Fibroblast of pulmonary artery (primary cell): ENCODE results near the gene HAS3.
"Not testable (repeated sequence)": the region's sequence is repeated elsewhere in the genome, so short reads cannot be mapped to it uniquely, and the experiment has no call there.

Experiments used
- DNase-seq: peaks from one replicate; pipeline ENCODE4 v3.0.0-alpha.2; 2010; ENCODE audit warnings: low read depth
- H3K4me3 ChIP-seq: replicated peaks from 2 replicates; pipeline ENCODE4 v1.5.1; 2011; ENCODE audit warnings: low read depth, mild to moderate bottlenecking, control low read depth, low read length, moderate library complexity
- TF ChIP-seq, protein P1 (sequence below): IDR thresholded peaks from 2 replicates; pipeline ENCODE4 v1.5.1; 2011; ENCODE audit warnings: mild to moderate bottlenecking, control low read depth, low read length, inconsistent platforms; ENCODE audit errors: missing control alignments

The HAS3 gene

DNA sequence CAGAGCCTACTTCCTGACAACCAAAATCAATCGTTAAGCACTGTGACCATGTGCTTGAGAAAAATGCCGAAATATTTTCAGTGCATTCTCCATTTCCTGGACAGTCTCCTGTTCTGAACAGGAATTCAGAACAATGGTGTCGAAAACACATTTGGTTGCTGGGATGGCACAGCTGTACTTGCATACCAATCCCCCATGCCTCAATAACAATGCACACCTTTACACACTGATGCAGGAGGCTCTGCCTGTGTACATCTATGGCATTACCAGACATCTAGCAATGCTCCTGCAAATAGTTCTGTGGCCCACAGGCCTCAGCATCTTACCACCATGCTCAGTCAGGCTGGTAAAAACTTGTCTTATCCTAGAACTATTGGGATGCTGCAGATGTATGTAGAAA, 20.8 kb downstream of the HAS3 start:
- TF ChIP-seq, protein P1, sequence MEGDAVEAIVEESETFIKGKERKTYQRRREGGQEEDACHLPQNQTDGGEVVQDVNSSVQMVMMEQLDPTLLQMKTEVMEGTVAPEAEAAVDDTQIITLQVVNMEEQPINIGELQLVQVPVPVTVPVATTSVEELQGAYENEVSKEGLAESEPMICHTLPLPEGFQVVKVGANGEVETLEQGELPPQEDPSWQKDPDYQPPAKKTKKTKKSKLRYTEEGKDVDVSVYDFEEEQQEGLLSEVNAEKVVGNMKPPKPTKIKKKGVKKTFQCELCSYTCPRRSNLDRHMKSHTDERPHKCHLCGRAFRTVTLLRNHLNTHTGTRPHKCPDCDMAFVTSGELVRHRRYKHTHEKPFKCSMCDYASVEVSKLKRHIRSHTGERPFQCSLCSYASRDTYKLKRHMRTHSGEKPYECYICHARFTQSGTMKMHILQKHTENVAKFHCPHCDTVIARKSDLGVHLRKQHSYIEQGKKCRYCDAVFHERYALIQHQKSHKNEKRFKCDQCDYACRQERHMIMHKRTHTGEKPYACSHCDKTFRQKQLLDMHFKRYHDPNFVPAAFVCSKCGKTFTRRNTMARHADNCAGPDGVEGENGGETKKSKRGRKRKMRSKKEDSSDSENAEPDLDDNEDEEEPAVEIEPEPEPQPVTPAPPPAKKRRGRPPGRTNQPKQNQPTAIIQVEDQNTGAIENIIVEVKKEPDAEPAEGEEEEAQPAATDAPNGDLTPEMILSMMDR, result no peak
- H3K4me3 ChIP-seq, result no peak overlapping the region
- DNase-seq, result no peak

DNA sequence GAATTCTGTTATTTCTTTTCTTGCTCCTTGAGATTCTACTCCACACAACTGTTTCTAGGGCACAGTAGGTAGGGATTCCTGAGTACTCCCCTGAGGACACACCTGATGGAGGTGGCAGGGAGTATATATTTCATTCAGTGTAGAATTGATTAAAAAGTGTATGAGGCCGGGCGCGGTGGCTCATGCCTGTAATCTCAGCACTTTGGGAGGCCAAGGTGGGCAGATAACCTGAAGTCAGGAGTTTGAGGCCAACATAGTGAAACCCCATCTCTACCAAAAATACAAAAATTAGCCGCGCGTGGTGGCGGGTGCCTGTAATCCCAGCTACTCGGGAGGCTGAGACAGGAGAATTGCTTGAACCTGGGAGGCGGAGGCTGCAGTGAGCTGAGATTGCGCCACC, 21.3 kb downstream of the HAS3 start:
- DNase-seq, H3K4me3 ChIP-seq: not testable (repeated sequence)

DNA sequence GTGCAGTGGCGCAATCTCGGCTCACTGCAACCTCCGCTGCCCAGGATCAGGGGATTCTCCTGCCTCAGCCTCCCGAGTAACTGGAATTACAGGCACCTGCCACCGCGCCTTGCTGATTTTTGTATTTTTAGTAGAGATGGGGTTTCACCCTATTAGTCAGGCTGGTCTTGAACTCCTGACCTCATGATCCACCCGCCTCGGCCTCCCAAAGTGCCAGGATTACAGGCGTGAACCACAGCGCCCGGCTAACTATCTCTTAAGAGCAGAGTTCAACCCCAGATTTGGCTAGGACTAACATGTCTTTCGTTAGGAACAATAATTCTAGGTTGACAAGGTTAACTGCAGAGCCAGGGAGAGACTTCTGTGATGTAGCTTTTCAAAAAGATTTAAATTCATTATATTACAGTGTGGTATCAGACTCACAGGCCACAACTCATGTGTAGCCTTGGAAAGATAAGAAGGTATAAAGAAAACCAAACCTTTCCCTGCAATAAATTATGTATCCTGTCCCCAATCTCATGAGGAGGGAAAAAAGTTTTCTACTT, 22.6 kb downstream of the HAS3 start:
- no peak overlapping the region for H3K4me3 ChIP-seq
- no peak for DNase-seq
- TF ChIP-seq, protein P1, result no peak

DNA sequence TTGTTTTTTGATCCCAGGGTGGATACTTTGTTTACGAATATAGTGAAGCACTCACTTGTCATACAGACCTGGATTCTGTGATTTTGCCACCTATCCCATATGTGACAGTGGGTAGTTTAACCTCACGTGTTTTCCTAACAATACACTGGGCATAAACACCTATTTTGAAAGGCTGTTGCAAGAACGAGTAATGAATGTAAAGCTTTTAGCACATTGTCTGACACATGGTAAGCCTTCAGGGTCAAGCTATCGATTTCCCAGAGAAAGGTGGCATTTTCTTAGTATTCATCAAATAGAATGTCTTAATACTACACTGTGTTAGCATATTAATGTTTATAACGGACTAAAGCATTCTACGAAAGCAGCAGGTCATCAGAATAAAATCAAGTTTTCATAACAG, 25.0 kb downstream of the HAS3 start:
- peak overlapping the region; percentile 99 for H3K4me3 ChIP-seq
- TF ChIP-seq, protein P1, result no peak
- DNase-seq, result no peak

DNA sequence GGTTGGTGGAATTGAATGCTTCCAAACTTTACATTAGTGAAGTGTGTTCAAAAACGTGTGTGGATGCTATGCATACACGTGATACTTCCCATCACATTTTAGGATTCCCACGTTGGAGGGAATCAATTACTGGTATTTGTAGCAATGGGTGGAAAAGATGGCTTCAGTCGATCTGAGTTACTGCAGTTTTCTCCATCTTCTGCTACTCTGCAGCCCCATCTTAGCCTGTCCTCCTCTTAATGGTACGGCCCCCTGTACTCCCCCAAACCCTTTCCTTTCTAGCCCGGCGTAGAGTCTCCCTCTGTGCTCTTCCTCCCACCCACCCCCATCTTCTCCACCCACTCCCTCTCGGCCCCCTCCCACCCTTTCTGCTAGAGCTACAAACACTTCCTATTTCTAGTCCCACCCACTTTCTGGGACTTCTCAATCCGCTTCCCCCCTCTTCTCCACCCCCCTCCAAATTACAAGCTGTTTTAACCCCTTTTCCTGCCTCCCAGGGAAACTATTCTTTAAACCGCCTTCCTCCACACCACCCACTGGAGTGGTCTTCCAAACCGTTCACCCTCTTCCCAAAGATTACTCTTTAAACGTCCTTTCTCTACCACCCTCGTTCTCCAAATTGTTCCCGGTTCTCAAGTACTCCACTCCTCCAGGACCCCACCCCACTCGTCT, 25.9 kb downstream of the HAS3 start:
- peak overlapping the region; percentile 99 for H3K4me3 ChIP-seq
- TF ChIP-seq, protein P1, result no peak
- no peak for DNase-seq

DNA sequence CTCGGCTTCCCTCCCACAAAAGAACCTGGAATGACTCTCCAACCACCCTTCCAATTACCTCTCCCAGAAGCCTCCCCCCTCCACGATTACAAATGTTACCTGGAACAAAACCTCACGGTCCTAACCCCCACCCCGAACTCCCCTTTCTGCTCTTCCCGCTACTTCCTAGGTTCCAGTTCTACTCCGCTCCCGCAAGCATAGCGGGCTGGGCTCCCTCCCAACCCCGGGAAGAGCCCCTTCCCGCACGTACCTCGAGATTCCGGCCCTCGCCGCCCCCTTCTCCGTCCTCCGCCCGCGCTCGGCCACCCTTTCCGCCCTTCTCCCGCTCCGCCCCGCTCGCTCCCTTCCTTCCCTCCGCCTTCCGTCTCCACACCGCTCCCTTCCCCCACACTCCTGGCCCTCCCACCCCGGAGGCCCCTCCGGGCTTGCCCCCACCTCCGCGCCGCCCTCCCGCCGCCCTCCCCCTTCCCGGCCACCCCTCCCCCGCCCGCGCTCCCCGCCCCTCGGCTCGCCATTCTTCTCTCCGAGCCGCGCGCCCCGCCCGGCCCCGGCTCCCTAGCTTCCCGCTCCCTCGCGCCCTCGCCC, 26.5 kb downstream of the HAS3 start:
- peak; percentile 87 for DNase-seq
- TF ChIP-seq, protein P1, result no peak
- peak overlapping the region; percentile 99 for H3K4me3 ChIP-seq

DNA sequence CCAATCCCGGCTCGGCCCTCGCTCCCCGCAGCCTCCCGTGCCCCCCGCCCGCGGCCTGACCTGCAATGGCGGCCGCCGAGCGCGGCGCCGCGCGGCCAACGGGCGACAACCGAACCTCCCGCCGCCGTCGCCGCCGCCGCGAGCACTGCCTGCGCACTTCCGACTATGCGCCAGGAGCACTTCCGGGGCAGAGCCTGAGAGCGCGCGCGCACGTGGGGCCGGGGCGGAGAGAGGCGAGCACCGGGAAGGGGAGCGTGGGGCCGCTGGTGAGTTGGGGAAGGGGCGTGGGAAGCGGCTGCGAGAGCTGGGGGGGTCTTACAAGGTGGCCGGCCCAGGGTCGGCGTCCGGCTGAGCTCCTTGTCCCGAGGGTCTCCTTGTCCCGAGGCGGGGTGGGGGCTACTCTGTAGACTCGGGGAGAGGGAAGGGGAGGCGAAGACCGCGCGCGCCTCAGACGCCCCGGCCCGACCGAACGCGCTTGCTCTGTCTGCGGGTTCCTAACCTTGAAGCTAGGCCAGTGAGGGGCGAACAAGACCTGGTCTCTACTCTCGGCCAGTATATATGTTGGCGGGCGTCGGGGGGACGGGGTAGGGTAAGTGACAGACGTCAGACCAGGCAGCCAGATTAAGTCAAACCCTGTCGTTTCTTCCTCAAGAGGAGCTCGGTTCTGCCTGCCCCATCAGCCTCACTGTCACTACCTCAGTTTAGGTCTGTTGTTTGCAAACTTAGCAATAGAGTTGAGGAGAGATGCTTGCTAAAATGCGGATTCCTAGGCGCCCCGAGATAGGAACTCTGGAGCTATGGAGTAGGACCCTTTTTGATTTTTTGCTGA, 27.2 kb downstream of the HAS3 start, which contains the start of the genes CHTF8 and UTP4:
TSS of gene CHTF8 (minus strand) at position 165 of the 829 bp plus-strand sequence. CDS start 11,130 bp downstream, outside the sequence.
TSS of gene UTP4 (plus strand) at position 226 of the 829 bp plus-strand sequence. CDS start 811 bp downstream, outside the sequence.
- DNase-seq, result peak; percentile 80
- TF ChIP-seq, protein P1, result no peak
- H3K4me3 ChIP-seq, result peak within 1 kb of the TSS; percentile 99
